Activated T-helper 1 cell treated with Interleukin-2 at 50 U/mL for 16 hours (primary cell): ENCODE data around the gene KLF1.
"Not testable (repeated sequence)": the region's sequence is repeated elsewhere in the genome, so short reads cannot be mapped to it uniquely, and the experiment has no call there.

ENCODE experiments used
- DNase-seq: peaks from one replicate; pipeline ENCODE4 v3.0.0-alpha.2; 2020; ENCODE audit warnings: low read depth

Gene KLF1

GRCh38 chr19:12890787-12891552, 4.0 kb upstream of the KLF1 start, which contains the start of gene GCDH:
TSS of gene GCDH (plus strand) at chr19:12891160. CDS start at chr19:12891305, 145 bp downstream.
- DNase-seq: peak; percentile 92

DNA sequence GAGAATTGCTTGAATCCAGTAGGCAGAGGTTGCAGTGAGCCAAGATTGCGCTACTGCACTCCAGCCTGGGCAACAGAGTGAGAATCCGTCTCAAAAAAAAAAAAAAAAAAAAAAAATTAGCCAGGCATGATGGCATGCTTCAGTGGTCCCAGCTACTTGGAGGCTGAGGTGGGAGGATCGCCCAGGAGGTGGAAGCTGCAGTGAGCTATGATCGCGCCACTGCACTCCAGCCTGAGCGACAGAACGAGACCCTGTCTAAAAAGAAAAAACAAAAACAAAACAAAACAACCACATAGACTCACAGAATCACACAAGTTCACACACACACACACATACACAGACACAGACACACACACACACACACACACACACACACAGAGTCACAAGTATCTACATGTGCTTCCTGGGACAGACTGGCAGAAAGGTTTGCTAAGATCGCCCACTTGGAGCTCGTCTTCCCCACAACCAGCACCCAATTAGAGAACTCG, 3.3 kb upstream of the KLF1 start:
- DNase-seq: not testable (repeated sequence)

- DNase-seq: no peak
Observed at GRCh38 chr19:12888006-12888603, 1.1 kb upstream of the KLF1 start.

DNA sequence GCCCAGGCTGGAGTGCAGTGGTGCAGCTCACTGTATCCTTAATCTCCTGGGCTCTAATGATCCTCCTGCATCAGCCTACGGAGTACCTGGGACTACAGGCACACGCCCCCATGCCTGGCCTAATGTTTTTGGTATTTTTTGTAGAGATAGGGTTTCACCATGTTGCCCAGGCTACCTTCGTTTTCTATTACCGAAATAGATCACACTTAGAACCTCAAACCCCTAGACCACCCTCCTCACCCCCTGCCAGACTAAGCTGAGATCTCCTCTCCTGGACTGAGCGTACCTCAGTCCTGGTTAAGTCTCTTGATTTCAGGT, 391 bp downstream of the KLF1 start:
- no peak for DNase-seq

- DNase-seq: no peak
Observed at GRCh38 chr19:12885749-12886650, 1.0 kb downstream of the KLF1 start.

GRCh38 chr19:12884926-12885748, 1.9 kb downstream of the KLF1 start:
- peak; percentile 79 for DNase-seq

GRCh38 chr19:12884627-12884925, 2.4 kb downstream of the KLF1 start:
- no peak for DNase-seq

- DNase-seq: no peak
Observed at GRCh38 chr19:12884202-12884601, 2.8 kb downstream of the KLF1 start.

- DNase-seq: no peak
Observed at GRCh38 chr19:12882589-12882988, 4.4 kb downstream of the KLF1 start.

DNA sequence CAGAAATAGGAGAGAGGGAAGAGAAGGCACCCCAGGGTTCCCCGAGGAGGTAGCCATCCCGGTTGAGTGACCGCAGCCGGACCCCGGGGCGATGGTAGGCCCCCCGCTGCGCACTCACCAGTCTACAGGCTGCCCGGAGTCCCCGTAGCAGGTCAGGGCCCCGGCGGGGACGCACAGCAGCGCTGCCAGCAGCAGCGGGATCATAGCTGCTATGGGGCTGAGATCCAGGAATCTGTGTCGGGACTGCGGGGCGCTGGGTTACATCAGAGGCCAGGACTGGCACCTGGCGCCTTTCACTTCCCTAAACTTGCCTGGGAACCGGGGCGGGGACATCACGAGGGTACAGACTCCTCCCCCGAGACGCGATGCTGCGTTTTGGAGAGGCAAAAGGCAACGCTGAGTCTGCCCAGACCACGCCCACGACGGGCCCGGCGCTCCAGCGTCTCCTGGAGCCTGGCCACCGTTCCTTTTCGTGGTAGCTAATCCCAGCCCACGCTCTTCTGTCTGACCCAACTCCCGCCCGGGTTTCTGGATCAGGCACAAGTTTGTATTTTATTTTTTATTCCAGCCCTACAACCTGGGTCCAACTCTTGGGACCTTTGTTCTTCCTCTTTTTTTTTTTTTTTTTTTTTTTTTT, 5.7 kb downstream of the KLF1 start, which contains the start of gene DNASE2:
TSS of gene DNASE2 (minus strand) at position 278 of the 637 bp plus-strand sequence. CDS start at position 204, 74 bp downstream.
- peak; percentile 79 for DNase-seq

DNA sequence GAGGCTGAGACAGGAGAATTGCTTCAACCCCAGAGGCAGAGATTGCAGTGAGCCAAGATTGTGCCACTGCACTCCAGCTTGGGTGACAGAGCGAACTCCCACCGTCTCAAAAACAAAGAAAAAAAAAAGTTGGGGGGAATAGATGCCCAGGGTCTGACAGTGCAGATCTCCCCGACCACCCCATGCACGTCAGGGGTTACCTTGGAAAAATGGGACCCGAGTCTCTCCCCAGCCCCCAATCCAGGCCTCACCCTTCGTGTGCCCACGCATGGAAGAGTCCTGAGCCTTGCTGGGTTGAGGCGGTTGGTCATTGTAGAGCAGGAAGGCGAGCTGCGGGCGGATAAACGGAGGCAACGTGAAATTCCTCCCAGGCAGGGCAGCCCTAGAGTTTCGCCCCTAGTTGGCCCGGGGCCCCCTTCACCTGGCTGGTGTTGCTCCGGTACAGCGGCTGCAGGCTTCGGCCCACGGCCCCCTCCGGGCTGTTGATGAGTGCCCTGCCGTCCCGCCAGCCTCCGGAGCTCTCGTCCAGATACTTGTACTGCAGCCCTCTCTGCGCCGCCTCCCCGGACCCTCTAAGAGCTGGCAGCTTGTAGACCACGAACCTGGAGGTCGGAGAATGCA, 6.3 kb downstream of the KLF1 start:
- no peak for DNase-seq

GRCh38 chr19:12875086-12875485, 11.9 kb downstream of the KLF1 start:
- DNase-seq: no peak

- DNase-seq: no peak
Observed at GRCh38 chr19:12873891-12874745, 12.9 kb downstream of the KLF1 start.

GRCh38 chr19:12872941-12873890, 13.8 kb downstream of the KLF1 start:
- DNase-seq: peak; percentile 33

DNA sequence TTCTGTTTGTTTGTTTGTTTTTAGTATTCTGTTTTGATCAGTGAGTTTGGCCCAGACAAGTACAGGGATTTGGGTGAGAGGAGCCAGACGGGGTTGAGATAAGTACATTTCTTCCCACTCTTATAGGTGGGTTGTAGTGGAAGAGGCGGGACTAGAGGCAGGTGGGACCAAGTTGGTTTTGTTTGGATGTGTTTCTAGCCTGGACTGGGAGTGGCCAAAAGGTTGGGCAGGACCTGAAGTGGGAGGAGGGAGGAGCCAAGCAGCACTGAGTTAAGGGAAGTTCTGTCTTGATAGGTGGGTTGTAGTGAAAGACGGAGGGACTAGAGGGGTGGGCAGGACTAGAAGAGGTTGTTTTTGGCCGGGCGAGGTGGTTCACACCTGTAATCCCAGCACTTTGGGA, 14.7 kb downstream of the KLF1 start:
- no peak for DNase-seq

GRCh38 chr19:12871681-12872080, 15.3 kb downstream of the KLF1 start:
- DNase-seq: no peak

- no peak for DNase-seq
Observed at GRCh38 chr19:12868540-12869112, 18.4 kb downstream of the KLF1 start.
